K562 (cell line): Measurements from ENCODE around the gene PRPSAP1. TPM values are rescaled to one million over a fixed set of nuclear protein-coding genes. Genes with fewer than 3 reads are reported as not detected.
A peak's percentile ranks its signal among the peaks of the same experiment; 100 is the strongest.

Experiments
- ATAC-seq: fragments of 200-7000 bp; cut with Tn5 transposase; 3 replicates; pipeline ENCODE4 v1.9.1; 2020; ENCODE audit warnings: moderate library complexity
- BruUV-seq: library from RNA; stranded (reverse); fragments of 400-500 nt; replicated peaks from 2 replicates; lab custom pipeline; 2021; lab: Mats Ljungman, UMichigan
- CTCF ChIA-PET: fragments of 300-600 bp; formaldehyde crosslinking; extraction: SDS; loops from one replicate; lab custom pipeline; 2021; ENCODE audit warnings: low intra/inter-chr PET ratio; lab: Yijun Ruan, JAX
- POLR2A ChIA-PET: fragments of 300-600, 350-650 bp; sonication (Branson Sonifier 250); formaldehyde crosslinking; extraction: SDS; loops from one replicate; lab custom pipeline; 2021; ENCODE audit warnings: antibody characterized with exemption, inconsistent platforms; lab: Yijun Ruan, JAX
- DNase-seq, 4 experiments: peaks; one replicate each; pipeline versions ENCODE4 v3.0.0 to v3.0.0-alpha.2; 2011 to 2018; ENCODE audit warnings: low spot score in 3 of 4, mixed read lengths in 3 of 4; ENCODE audit errors: extremely low read depth in 1 of 4
- FAIRE-seq: peaks from 2 replicates; lab custom pipeline; 2011; peaks lifted over from hg19 to GRCh38; lab: Jason Lieb, UNC
- H2AFZ ChIP-seq: 2 replicates; pipeline ENCODE4 v1.6.0; 2011; ENCODE audit warnings: low read depth, low read length, control low read depth, inconsistent platforms
- H3K27ac ChIP-seq: fragments of 200-600 bp; 3 replicates; pipeline ENCODE4 v1.8.0; 2011; ENCODE audit warnings: low read depth, mild to moderate bottlenecking, control low read depth, inconsistent platforms, low read length, moderate library complexity, mixed read lengths; ENCODE audit errors: extremely low read depth
- H3K27me3 ChIP-seq, 2 experiments: fragments of 300-600 bp in 1 of 2; 2 replicates in 1 of 2; 3 replicates in 1 of 2; pipeline versions ENCODE4 v1.6.0 to v1.8.0; 2011; ENCODE audit warnings: inconsistent platforms in 2 of 2, low read length in 2 of 2, mild to moderate bottlenecking in 1 of 2, mixed read lengths in 1 of 2, moderate library complexity in 1 of 2; ENCODE audit not compliant: control insufficient read depth in 2 of 2, insufficient read depth in 2 of 2
- H3K36me3 ChIP-seq: fragments of 300-600 bp; 3 replicates; pipeline ENCODE4 v1.8.0; 2011; ENCODE audit warnings: mild to moderate bottlenecking, low read length, inconsistent platforms; ENCODE audit not compliant: control insufficient read depth, insufficient read depth
- H3K4me1 ChIP-seq, 2 experiments: fragments of 200-600 bp in 1 of 2; replicated peaks in 1 of 2; 2 replicates in 1 of 2; 3 replicates in 1 of 2; pipeline versions ENCODE4 v1.5.1 to v1.8.0; 2011; ENCODE audit warnings: inconsistent platforms in 2 of 2, low read length in 2 of 2, mild to moderate bottlenecking in 1 of 2, mixed read lengths in 1 of 2, moderate library complexity in 1 of 2; ENCODE audit not compliant: control insufficient read depth in 2 of 2, insufficient read depth in 2 of 2
- H3K4me2 ChIP-seq: 2 replicates; pipeline ENCODE4 v1.6.1; 2011; ENCODE audit warnings: low read length, control low read depth, inconsistent platforms, mixed read lengths; ENCODE audit not compliant: insufficient read depth
- H3K4me3 ChIP-seq: fragments of 200-600 bp; sonication (generic), shearing (Covaris generic); 2 replicates; pipeline ENCODE4 v1.5.1; 2016; ENCODE audit warnings: control low read depth, inconsistent platforms
- H3K79me2 ChIP-seq: fragments of 200-600 bp; 3 replicates; pipeline ENCODE4 v1.8.0; 2011; ENCODE audit warnings: low read length, inconsistent platforms; ENCODE audit not compliant: control insufficient read depth, insufficient read depth
- H3K9ac ChIP-seq, 2 experiments: 2 replicates each; pipeline versions ENCODE4 v1.6.0 to v1.6.1; 2011; ENCODE audit warnings: low read depth in 2 of 2, low read length in 2 of 2, control low read depth in 1 of 2, inconsistent platforms in 1 of 2, mild to moderate bottlenecking in 1 of 2, mixed read lengths in 1 of 2; ENCODE audit not compliant: insufficient read depth in 1 of 2
- H3K9me1 ChIP-seq: one replicate; pipeline ENCODE4 v1.6.0; 2011; ENCODE audit warnings: inconsistent platforms, mild to moderate bottlenecking, low read length, moderate library complexity; ENCODE audit not compliant: control insufficient read depth, insufficient read depth
- H3K9me3 ChIP-seq: replicated peaks from 2 replicates; pipeline ENCODE4 v1.5.1; 2011; ENCODE audit warnings: low read depth, low read length, inconsistent platforms; ENCODE audit not compliant: control insufficient read depth, insufficient read depth
- H4K20me1 ChIP-seq: replicated peaks from 2 replicates; pipeline ENCODE4 v1.6.1; 2011; ENCODE audit warnings: low read length, inconsistent platforms, mixed read lengths; ENCODE audit not compliant: control insufficient read depth, insufficient read depth
- BRD9 ChIP-seq: fragments of 450-650 bp; IDR thresholded peaks from 2 replicates; pipeline ENCODE4 v1.6.1; 2018; ENCODE audit warnings: low read depth; ENCODE audit not compliant: partially characterized antibody
- C11orf30 ChIP-seq: fragments of 450-650 bp; IDR thresholded peaks from 2 replicates; pipeline ENCODE4 v1.6.1; 2016; ENCODE audit warnings: low read depth, mild to moderate bottlenecking
- CBX8 ChIP-seq: fragments of 200-600 bp; sonication (generic); IDR thresholded peaks from 2 replicates; pipeline ENCODE4 v1.6.1; 2012; ENCODE audit warnings: borderline replicate concordance, mixed run types, low read depth, mild to moderate bottlenecking, moderate library complexity, mixed read lengths, low read length, control low read depth, inconsistent platforms; ENCODE audit not compliant: poor library complexity, severe bottlenecking; ENCODE audit errors: extremely low read depth
- EGR1 ChIP-seq: fragments of 450-650 bp; conservative IDR thresholded peaks from 2 replicates; pipeline ENCODE4 v1.6.1; 2017; ENCODE audit warnings: mild to moderate bottlenecking
- ELF4 ChIP-seq: fragments of 450-650 bp; formaldehyde crosslinking; IDR thresholded peaks from 2 replicates; pipeline ENCODE4 v1.4.0; 2022; ENCODE audit warnings: missing genetic modification characterization
- FOXK1 ChIP-seq: sonication (generic); formaldehyde crosslinking; IDR thresholded peaks from 2 replicates; pipeline ENCODE4 v1.8.0; 2022; ENCODE audit warnings: missing genetic modification reagents, mild to moderate bottlenecking, borderline replicate concordance
- GABPB1 ChIP-seq: sonication (generic); formaldehyde crosslinking; IDR thresholded peaks from 2 replicates; pipeline ENCODE4 v1.8.0; 2022; ENCODE audit warnings: mild to moderate bottlenecking, missing genetic modification reagents
- HDAC1 ChIP-seq, 2 experiments: fragments of 450-650 bp; IDR thresholded peaks; 2 replicates each; pipeline ENCODE4 v1.6.1; 2016 to 2017; ENCODE audit warnings: inconsistent platforms in 1 of 2, mild to moderate bottlenecking in 1 of 2, moderate library complexity in 1 of 2
- HIVEP1 ChIP-seq: fragments of 250-450 bp; sonication (Bioruptor Pico); IDR thresholded peaks from 2 replicates; pipeline ENCODE4 v1.4.0; 2020; ENCODE audit warnings: mild to moderate bottlenecking
- MCM3 ChIP-seq: fragments of 450-650 bp; IDR thresholded peaks from 2 replicates; pipeline ENCODE4 v1.6.1; 2016
- POLR2AphosphoS5 ChIP-seq: IDR thresholded peaks from 2 replicates; pipeline ENCODE4 v1.6.1; 2011; ENCODE audit warnings: mild to moderate bottlenecking, low read depth, low read length, moderate library complexity; ENCODE audit not compliant: control insufficient read depth, insufficient read depth
- TAF15 ChIP-seq: fragments of 200-400 bp; formaldehyde crosslinking; IDR thresholded peaks from 2 replicates; pipeline ENCODE4 v1.6.1; 2017; ENCODE audit warnings: mild to moderate bottlenecking, low read depth, low read length, moderate library complexity
- TCF7L2 ChIP-seq: fragments of 150-350 bp; IDR thresholded peaks from 2 replicates; pipeline ENCODE4 v1.6.1; 2016; ENCODE audit warnings: low read depth, mild to moderate bottlenecking, low read length, moderate library complexity
- TEAD2 ChIP-seq: fragments of 450-650 bp; IDR thresholded peaks from 2 replicates; pipeline ENCODE4 v1.6.1; 2016; ENCODE audit warnings: missing genetic modification characterization, control low read depth, missing compliant biosample characterization
- ZNF23 ChIP-seq: fragments of 250-450 bp; sonication (Bioruptor Pico); IDR thresholded peaks from 2 replicates; pipeline ENCODE4 v1.4.0; 2020; ENCODE audit warnings: mild to moderate bottlenecking
- ZNF407 ChIP-seq: fragments of 450-650 bp; IDR thresholded peaks from 2 replicates; pipeline ENCODE4 v1.6.1; 2016; ENCODE audit warnings: low read depth
- ZNF695 ChIP-seq: fragments of 450-650 bp; formaldehyde crosslinking; IDR thresholded peaks from 2 replicates; pipeline ENCODE4 v1.4.0; 2020; ENCODE audit warnings: mild to moderate bottlenecking, moderate library complexity
- WGBS: fragments of 100-300 bp; shearing (Covaris generic); methylation state at CpG from one replicate; pipeline ENCODE4 v1.1.6; 2016; ENCODE audit warnings: low coverage, mixed read lengths; ENCODE audit not compliant: insufficient coverage; ENCODE audit errors: missing lambda C conversion rate; 5-methylcytosine and 5-hydroxymethylcytosine counted together
- in situ Hi-C: fragments of 300-500 bp; cut with MboI; formaldehyde crosslinking; loops from 4 replicates; pipeline ENCODE4 v1.15.0; 2018; ENCODE audit warnings: inconsistent platforms, mixed read lengths
- intact Hi-C: fragments of 100-400 bp; cut with micrococcal nuclease; formaldehyde crosslinking; loops from 2 replicates; pipeline ENCODE4 v1.14.2; 2022
- polyA plus RNA-seq, 8 experiments: library from polyadenylated mRNA; depleted of rRNA in 4 of 8; stranded (reverse) in 5 of 8; unstranded in 3 of 8; fragments of >200 nt; fragmentation: Nextera tagmentation in 2 of 8; fragmentation: Illumina TruSeq in 1 of 8; extraction: Ambion mirVana in 2 of 8; extraction: Trizol in 1 of 8; gene quantifications; 2 replicates each; pipeline versions ENCODE4 v1.2.1 to v1.2.3, GENCODE V29; 2011 to 2014; ENCODE audit warnings: inconsistent platforms in 1 of 8, missing spikeins in 1 of 8
- total RNA-seq, 7 experiments: library from RNA; depleted of rRNA in 6 of 7; stranded (reverse); fragments of >200 nt in 6 of 7; fragmentation: Illumina TruSeq in 2 of 7; extraction: Trizol in 2 of 7; gene quantifications; 2 replicates each; pipeline versions ENCODE4 v1.2.1 to v1.2.3, GENCODE V29; 2011 to 2021; ENCODE audit warnings: low replicate concordance in 1 of 7

The PRPSAP1 gene
- total and polyA plus RNA-seq, 9 of the 15 experiments (the other 6 are each of a cell fraction or from before 2014, with no cell fraction given), result 21.9 to 77.1 (median 40.8) TPM

GRCh38 chr17:76368545-76368944 is 14.8 kb upstream of the PRPSAP1 start:
- no peaks in the 10 kb centered on the region for H4K20me1 ChIP-seq
- no peaks in the 10 kb centered on the region for H3K9me1 ChIP-seq
- FAIRE-seq (no peak), ATAC-seq (no peak), DNase-seq (peak in 1 of 4 experiments; percentile 4)
- no TSS peak for BruUV-seq
- ChIA-PET CTCF (no interaction called here), POLR2A (interaction anchor here (0.7 to 1.5 kb wide), 3 partner anchors 10 to 55 kb away, joined by 3 to 4 read pairs (median 3); no protein-coding TSS in a partner anchor)
- in situ Hi-C loops (no loop called here), intact Hi-C loops (no loop called here)
- H3K36me3 ChIP-seq, result no peaks in the 10 kb centered on the region
- 85% methylated on average over 10 of the region's 11 CpGs for WGBS
- H3K4me2 ChIP-seq, result no peak overlapping the region
- H3K27me3 ChIP-seq, result no peaks in the 10 kb centered on the region
- no peak overlapping the region for H2AFZ ChIP-seq
- no peak overlapping the region for H3K4me3 ChIP-seq
- no peaks in the 10 kb centered on the region for H3K79me2 ChIP-seq
- no peak overlapping the region for H3K27ac ChIP-seq
- no peak overlapping the region; a peak in 1 of 4 replicates for H3K9ac ChIP-seq
- H3K9me3 ChIP-seq, result no peaks in the 10 kb centered on the region
- peaks cover 4 to 20% of the 10 kb centered on the region in 2 experiments; a peak in 4 of 5 replicates for H3K4me1 ChIP-seq
- TF ChIP-seq ELF4 (no peak), GABPB1 (no peak), POLR2AphosphoS5 (no peak), CBX8 (no peak), EGR1 (no peak), HDAC1 (IDR thresholded peaks at IDR 0.05) (no peak), ZNF23 (CRISPR knock-in tag) (no peak), TEAD2 (tag) (no peak), ZNF407 (no peak), MCM3 (no peak), TAF15 (no peak), BRD9 (no peak), TCF7L2 (no peak), FOXK1 (no peak), HIVEP1 (CRISPR knock-in tag) (no peak), C11orf30 (no peak), ZNF695 (CRISPR knock-in tag) (no peak)
